Stimulated activated CD4-positive, alpha-beta T cell treated with anti-CD3 and anti-CD28 coated beads, TNF-alpha, amount 100 ng/mL, for 24 hours (primary cell): Measurements from ENCODE around the gene PMS1.
"Not testable (repeated sequence)": the region's sequence is repeated elsewhere in the genome, so short reads cannot be mapped to it uniquely, and the experiment has no call there.

Source experiments
- DNase-seq, 3 experiments: peaks; one replicate each; pipeline ENCODE4 v3.0.0-alpha.2; 2020; ENCODE audit warnings: low read depth in 3 of 3

Gene PMS1

DNA sequence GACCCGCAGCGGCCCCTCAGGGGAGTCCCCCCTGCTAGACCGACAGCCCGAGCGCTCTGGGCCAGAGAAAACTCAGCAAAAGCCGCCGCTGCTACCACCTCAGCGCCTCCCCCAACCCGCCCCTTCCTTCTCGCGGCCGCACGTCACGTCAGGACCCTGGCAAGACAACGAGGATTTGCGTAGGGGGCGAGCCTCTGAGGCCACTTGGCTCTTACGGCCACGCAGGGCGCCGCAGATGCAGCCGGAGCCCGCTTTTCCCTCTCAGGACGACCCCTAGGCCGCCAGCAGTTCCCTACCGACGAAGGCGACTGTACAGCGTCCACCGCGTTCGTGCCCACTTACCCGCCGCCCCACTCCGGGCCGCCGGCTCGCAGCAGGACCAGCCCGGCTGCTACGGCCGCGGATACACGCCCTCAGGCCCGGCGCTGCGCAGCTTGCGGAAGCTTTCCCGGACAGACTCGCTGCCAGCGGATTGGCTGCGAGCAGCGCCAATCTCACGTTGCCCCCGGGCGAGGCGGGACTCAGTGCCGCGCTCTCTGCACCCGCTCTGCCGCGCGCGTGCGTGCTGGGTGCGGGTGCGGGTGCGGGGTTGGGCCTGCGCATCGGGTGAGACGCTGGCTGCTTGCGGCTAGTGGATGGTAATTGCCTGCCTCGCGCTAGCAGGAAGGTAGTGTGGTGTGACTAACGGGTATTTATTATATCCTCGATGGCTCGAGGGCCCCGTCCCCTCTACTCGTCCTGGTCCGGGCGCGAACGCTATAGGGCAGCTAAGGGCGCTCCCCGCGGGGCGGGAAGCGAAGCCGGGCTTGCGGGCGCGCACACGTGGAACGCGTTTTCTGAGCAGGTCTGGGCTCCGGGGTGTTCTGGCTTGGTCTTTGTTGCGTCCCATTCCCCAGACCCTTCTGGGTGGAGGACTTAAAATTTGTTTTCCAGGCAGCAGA, at the start of gene PMS1, which contains the start of gene ORMDL1:
TSS of gene PMS1 (plus strand) at position 524 of the 941 bp plus-strand sequence. CDS start 7,360 bp downstream, outside the sequence.
TSS of gene ORMDL1 (minus strand) at position 413 of the 941 bp plus-strand sequence. CDS start 1,744 bp downstream, outside the sequence.
- DNase-seq: peak; percentile 86 to 92 (median 90)

DNA sequence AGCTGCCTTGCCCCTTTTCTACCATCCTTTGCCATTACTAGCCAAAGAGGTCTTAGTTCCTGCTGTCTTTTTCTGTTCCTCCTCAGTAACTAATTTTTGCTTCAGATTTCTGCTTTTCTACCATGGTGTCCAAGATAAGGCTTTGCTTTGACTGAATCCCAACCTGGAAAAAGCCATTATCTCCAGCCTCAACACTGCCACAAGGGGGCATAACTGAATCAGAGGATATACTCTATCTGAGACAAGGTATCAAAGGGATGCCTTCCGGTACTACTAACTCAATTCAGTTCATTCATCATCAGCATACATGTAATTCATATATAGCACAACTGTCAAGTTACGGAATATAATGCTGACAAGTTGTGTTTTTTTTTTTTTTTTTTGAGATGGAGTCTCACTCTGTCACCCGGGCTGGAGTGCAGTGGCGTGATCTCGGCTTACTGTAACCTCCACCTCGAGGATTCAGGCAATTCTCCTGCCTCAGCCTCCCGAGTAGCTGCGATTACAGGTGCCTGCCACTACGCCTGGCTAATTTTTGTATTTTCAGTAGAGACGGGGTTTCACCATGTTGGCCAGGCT, 33.1 kb upstream of the PMS1 start:
- DNase-seq: peak in 2 of 3 experiments; percentile 17 to 21

DNA sequence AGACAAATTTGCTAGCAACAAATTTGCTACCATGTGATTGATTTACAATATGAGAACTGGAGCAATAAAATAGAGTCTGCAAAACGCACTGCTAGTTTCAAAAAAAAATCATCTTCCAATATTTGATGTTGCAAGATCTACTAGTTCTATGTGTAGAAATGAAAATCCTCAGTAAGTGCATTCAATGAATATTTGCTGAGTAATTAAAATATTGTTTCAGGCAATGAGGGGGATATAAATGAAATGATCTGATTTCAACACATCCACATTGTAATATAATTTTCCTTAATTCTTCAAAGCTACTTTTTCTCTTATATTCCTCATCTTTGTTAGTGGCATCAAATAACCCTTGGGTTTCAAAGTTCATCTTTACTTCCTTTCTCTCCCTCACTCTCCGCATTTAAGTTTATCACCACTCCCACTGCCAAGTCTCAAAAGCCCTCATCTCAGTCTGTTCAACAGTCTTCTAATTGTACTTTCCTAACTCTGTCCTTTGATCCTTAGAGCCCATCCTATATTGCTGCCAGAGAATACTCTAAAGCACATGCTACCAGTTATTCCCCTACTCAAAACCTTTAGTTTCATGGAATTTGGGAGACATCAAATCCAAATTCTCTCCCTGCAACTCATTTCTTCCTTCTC, 27.8 kb upstream of the PMS1 start:
- no peak for DNase-seq

DNA sequence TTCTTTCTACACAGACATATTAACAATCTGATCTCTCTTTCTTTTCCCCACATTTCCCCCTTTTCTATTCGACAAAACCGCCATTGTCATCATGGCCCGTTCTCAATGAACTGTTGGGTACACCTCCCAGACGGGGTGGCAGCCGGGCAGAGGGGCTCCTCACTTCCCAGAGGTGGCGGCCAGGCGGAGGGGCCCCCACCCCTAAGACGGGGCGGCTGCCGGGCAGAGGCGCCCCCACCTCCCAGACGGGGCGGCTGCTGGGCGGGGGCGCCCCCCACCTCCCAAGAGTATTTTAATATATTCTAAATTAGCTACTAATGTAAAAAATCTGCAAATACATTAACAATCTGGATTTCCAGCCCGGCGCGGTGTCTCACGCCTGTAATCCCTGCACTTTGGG, 24.1 kb upstream of the PMS1 start:
- DNase-seq: not testable (repeated sequence)

DNA sequence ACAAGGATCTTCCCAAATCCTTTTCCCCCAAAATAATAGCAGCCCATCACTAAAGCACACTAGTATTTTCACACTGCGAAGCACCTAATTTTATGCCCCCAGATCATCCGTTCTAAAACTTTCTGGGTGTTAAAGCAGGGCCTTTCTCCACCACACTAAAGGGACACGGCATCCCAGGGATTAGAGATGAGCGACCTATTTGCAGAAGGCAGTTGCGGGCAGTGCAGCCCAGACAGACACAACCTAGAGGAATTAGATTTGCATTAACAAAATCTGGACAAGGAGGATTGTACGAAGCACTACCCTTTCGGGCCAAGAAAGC, 22.1 kb upstream of the PMS1 start:
- no peak for DNase-seq

DNA sequence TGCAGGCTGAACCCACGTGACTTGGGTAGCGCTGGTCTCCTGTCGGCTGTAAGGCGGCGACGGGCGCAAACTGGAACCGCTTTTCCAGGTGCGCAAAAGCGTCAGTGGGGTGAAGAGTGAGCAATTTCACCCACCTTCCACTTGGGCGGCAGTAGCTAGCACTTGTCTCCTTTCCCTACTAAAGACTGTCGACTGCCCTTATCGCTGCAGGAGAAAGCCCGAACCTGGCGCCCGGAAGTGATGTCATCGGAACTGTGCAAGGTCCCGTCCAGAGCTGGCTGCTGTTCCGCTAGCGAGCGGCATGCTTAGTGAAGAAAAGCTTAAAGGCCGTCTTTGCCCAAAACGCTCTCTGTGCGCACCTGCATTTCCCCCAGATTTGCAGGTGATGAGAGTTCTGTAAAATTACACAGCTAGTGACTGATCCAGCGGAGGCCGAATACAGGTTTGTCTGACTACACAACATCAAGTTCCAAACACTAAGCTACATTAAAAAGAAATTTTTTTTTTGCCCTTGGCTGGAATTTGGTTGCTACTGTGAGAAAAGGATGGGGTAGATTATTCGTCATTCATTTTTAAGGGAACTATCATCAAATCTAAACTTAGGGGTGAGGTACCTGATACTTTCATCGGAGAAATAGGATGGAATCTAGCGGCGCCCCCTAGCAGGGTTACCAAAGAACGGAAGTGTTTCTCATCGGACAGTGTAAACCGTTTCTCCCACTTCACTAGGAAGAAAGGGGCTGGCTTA, 21.5 kb upstream of the PMS1 start, which contains the start of gene OSGEPL1:
TSS of gene OSGEPL1 (minus strand) at position 242 of the 748 bp plus-strand sequence. CDS start 1,152 bp downstream, outside the sequence.
- DNase-seq: peak; percentile 87 to 90 (median 89)

DNA sequence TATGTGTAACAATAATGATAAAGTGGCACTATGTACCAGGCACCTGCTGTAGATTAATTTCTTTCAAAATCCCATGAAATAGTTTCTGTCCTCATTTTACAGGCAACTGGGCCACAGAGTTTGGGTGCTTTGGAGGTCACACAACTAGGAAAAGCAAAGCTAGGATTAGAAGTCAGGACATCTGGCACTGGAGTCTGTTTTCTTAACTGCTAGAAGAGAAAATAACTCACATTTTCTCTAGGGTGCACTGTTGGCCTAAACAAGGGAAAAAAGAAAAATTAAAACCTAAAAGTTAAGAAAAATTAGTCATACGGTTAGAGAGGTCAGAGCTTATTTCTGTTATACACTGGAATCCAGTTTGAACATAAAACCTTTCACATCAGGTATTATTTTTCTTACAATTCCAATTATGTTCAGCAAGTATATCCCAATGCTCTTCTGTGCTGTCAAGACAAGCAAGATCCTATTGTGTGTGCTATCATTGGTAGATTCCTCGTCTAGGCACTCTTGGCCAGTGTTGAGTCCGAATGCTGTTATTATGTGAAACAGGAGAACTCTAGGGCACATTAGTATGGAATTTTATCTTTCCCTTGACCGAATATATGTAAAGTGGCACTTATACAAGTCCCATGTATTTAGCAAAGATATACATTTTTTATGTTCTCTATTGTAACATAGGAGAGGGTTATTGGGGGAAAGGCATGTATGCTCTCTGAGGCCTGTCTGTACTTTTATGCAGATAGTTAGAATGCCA, 20.2 kb upstream of the PMS1 start:
- DNase-seq: no peak

DNA sequence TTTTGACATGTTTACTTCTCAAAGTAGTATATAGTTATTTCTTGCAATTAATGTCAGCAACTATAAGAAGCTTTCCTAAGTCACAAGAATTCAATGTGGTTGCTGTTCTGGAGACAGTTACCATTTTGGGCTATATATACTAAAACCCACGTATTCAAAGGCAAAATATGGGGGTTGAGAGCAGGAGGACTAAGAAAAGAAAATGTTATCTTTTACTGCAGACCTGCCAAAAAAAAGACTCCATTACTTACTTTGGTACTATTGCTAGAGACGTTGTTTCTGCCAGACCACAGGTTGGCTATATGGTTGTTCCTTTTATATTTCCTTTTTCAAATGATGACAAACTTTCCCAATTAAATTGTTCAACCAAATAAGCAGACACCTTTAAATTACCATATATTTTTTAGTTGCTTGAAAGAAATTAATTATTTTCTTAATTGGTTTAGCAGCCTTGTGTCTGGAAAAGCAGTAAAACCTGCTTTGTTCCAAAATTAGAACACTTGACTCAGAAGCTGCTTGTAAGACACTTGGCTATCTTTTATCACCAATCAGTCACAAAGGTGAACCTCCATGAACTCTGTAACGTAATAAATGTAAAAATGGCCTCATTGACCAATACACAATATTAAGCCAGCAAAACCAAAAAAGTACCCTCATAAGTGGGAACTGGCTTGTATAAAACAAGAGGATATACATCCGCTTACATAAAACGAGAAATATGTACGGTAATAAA, 13.5 kb upstream of the PMS1 start:
- no peak for DNase-seq

DNA sequence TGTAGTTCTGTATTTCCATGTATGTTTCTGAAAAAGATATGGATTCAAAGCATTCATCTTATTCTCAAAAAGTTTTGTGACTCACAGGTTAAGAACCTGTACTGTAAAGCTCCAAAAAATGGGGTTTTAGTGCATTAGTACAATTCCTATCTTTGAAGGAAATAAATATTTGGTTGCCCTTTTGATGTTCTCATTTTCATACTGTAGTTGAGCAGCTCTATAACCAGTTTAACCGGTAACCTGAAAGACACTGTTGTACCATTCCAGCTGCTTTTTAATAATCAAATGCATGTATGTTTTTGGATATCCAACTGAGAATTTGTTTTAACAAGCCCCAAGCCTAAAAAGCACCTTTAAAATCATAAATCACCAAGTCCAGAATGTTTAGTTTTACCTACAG, 12.0 kb upstream of the PMS1 start:
- DNase-seq: no peak

DNA sequence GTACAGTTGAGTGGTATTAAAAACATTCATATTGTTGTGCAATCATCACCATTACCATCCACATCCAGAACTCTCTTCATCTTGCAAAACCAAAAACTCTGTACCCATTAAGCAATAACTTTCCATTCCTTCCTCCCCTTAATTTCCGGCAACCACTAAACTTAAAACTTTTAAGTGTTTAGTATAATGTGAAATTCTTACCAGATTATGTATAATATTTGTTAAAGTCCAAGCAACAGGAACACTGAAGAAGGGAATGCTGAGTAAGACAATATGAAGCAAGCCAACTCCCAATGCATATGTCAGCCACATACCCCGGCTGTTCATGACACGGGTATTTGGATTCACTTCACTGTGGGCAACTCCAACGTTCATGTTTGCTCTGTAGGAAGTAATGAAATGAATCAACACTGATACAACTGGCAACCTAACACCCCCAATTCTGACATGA, 2.0 kb upstream of the PMS1 start:
- DNase-seq: no peak

DNA sequence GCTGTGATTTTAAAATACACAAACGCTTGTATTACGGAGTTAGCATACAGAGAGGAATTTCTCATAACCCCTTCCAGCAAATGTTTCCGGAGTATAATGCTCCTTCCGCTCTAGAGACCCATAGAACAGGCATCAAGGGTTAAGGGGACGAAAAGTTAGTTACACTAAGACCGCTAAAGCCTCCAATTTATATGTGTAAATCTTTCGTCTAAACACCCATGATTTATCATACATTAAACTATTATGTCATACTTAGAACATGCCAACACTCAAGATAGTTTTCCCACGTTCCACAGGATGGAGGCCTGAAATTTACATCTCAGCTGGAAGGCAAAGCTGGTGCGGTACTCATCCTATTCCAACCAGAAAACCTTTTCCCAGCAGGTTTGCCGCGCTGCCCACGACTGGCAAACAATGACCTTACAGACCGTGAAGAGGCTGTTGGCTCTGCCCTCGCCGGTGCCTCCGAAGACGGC, 761 bp upstream of the PMS1 start:
- no peak for DNase-seq

DNA sequence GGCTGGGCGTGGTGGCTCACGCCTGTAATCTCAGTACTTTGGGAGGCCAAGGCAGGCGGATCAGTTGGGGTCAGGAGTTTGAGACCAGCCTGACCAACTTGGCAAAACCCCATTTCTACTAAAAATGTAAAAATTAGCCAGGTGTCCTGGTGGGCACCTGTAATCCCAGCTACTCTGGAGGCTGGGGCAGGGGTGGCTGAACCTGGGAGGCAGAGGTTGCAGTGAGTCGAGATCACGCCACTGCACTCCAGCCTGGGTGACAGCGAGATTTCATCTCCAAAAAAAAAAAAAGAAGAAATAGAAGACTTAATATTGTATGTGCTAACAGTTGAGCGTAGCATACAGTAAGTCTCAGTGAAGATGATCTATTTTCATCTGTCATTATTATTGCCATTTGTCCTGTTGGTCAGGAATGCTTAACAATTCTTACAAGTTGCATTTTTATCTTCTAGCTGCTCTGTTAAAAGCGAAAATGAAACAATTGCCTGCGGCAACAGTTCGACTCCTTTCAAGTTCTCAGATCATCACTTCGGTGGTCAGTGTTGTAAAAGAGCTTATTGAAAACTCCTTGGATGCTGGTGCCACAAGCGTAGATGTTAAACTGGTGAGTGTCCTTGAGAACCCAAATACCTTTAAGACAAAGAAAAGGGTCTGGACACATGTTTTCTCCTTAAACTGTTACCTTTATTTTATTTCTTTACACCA, 7.2 kb downstream of the PMS1 start:
- no peak for DNase-seq

DNA sequence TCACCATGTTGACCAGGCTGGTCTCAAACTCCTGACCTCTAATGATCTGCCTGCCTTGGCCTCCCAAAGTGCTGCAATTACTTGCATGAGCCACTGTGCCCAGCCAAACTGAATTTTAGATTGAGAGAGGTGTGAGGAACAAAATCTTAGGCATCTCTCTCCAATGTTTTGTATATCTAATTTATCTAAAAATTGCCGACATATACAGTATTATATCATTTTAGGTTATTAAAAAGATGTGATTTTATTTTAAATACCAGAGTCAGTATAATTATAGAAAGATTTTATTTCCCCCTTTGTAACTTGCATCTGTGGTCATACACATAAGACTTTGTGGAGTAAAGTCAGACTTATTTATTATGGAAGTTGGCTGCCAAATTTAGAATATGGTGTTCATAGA, 10.1 kb downstream of the PMS1 start:
- no peak for DNase-seq

DNA sequence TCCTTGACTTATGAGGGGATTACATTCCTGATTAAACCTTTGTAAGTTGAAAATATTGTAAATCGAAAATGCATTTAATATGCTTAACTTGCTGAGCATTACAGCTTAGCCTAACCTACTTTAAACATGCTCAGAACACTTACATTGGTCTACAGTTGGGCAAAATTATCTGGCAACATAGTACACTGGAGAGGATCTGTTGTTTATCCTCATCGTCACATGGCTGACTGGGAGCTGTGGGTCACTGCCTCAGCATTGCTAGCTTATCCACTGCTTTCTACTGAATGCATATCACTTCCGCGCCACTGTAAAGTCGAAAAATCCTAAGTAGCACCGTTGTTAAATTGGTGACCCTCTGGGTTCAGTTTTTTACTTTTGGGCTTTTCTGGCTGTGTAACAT, 13.7 kb downstream of the PMS1 start:
- DNase-seq: no peak

DNA sequence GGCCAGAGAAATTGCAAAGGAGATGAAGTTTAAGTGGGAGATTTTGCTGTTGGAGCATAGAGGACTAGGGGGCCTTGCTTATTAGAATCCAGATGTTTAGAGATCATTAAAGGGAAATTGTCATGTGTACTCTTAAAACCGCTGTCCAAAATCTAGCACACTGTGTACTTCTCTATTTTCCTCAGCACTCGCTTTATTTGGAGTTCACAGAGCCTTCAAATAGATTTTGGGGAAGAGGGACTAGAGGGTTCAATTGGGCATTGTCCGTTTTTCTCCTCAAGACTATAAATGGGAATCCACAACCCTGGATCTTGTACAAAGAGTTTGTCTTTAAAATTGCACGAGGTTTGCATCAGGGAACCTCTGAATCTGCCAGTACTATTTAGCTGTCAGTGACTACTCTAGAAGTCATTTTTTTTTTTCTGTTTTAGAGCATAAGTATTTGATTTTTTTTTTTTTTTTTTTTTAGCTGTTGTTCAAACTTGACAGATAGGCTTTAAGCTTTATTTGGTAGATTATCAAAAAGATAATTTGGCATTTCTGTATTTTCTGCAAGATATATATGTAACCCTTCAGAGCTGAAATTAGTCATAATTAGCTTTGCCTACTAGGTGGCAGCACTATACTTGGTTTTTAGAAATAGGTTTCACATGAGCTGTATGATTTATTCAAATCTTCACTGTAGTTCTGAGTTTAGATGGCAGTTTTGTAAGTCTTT, 14.2 kb downstream of the PMS1 start:
- DNase-seq: no peak

DNA sequence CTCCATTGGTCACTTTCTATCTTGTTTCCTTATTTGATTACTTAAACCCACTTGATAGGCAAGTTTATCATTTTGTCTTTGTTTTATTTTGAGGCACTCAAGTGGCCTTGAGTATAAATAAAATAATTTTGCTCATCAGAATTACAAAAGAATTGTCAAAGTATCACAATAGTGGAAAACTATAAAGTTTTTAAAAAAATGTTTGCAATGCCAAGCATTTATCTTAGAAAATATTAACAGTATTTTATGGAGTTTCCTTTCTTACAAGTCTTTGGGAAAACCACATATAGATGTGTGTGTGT, 14.7 kb downstream of the PMS1 start:
- DNase-seq: no peak

DNA sequence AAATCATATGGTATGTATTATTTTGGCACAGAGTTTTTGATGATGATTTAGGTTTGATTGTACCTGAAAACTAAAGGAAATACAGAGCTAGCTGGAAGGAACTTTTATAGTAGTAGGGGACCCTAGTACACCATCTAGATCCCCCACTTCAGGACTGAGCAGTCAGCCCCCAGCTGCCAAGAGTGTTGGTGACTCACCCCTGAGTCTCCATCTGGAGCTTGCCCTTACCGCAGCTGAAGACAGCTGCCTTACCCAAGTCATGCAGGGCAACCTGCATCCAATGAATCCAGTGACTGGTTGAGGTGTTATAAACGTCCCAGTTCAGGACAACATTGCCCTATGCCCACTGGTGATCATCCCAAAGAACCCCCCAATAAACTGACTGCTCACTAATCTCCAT, 15.3 kb downstream of the PMS1 start:
- no peak for DNase-seq

DNA sequence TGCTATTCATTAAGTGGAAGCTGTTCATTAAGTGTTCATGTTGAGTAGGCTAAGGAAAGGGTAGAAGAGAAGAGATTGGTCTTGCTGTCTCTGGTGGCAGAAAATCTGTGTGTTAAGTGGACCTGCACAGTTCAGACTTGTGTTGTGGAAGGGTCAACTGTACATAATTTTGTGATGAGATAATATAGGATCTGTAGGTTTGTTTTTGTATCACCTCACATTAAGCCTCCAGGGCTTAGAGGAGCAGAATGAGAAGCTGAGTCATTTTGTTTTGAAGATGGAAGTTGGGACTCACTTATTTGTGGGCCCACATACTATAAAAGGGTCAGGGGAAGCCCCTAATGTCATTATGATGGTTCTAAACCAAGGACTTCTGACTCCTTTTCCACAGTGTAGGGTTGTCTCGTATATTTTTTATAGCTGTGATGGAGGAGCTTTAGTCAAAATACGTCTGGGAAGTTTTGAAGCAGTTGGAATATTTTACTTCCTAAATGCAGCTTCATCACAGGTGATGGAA, 18.2 kb downstream of the PMS1 start:
- DNase-seq: no peak

DNA sequence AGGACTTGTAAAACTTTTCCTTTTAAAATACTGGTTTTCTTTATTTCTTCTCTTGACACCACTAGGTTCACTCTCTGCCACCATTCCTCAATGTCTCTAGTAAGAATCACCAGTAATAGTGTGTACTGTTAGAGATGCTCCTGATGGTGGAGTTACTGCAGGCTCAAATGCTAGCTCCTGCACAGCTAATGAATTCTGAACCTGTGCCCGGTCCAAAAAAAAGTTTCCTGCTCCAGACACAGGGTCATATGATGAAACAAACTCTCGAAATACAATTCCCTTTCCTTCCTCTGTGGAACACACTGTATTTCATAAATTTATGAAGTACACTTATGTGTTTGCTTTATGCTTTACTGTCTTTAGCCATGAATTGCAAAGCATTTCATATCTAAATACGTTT, 19.2 kb downstream of the PMS1 start:
- no peak for DNase-seq
